NCI-H510A treated with DMSO at 0.1 percent for 48 hours (cell line): Measurements from ENCODE around the gene PRKN.
A peak's percentile ranks its signal among the peaks of the same experiment; 100 is the strongest.

ENCODE experiments used
- DNase-seq: peaks from one replicate; lab custom pipeline; 2025; lab: John Stamatoyannopoulos, UW

Gene PRKN

DNA sequence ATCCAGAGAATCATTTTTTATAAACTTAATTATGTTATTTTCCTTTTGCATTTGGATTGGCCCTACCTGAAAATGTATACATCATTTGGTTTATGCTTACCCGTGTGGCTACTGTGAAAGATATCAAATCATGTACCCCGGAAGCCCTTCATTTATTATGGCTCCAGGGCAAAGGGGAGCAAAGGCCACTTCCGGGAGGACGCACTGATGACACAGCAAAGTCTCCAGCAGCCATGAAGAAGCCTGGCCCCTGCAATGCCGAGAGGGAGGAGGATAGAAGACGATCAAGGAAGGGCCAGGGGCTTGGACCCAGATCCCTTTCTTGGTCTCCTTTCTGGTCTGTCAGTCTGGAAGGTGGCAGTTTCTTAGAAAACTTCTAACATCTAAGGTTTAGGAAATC lies 1073.4 kb downstream of the PRKN start:
- DNase-seq = no peak

- DNase-seq = no peak
Measured at GRCh38 chr6:161651949-161652348, 1075.6 kb downstream of the PRKN start.

- no peak for DNase-seq
Measured at GRCh38 chr6:161649841-161650240, 1077.7 kb downstream of the PRKN start.

DNA sequence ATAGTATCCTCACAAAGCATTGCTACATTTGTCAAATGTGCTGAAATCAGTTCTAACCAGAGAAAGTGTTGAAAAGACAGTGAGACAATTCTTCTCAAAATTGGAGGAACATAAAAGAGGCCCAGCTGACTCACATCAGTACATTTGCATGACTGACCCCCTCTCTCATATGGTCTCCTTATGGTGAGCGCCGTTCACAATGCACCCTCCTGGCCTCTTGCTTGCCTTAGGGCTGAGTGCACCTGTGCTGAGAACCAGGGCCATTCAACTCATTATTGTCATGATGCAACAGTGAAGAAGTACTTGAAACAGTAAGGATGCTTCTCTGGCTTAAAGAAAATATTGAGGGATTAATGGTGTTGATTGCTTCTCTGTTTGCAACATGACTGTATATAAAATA lies 1078.5 kb downstream of the PRKN start:
- no peak for DNase-seq

GRCh38 chr6:161647234-161647633 lies 1080.3 kb downstream of the PRKN start:
- DNase-seq = no peak

- no peak for DNase-seq
Measured at GRCh38 chr6:161644521-161644920, 1083.0 kb downstream of the PRKN start.

DNA sequence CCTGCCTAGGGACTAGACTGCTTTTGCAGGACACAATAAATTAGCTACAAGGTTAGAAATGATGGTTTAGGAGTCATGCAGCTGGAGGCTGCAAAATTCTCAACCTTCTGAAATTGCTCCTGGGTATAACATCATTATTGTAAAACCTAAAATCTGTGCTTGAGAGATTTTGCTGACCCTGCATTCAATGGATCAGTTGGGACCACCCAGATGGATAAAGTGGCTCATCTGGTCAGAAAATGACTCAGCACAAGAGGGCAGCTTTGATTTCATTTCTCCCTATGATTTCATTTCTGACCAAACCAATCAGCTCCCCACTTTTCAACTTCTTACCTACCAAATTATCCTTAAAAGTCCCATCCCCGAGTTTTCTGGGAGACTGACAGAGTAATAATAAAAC lies 1086.4 kb downstream of the PRKN start:
- DNase-seq = no peak

DNA sequence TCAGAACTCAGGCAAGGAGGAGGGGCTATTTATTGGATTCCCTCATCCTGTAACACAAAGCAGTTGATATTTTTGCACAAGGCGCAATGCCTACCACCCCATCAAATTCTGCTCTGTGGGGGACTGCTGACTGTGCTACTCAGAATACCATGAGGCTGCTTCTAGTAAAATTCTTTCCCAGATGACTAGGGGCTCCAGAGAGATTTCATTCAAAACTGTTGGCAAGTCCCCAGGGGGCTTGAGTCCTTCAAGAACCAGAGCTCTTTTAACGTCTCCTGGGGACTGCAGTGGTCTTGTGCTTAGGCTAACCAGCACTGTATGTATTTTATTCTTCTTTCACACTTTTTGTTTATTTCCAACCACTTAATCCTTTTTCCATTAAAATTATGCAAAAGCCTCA lies 1087.8 kb downstream of the PRKN start:
- no peak for DNase-seq

DNA sequence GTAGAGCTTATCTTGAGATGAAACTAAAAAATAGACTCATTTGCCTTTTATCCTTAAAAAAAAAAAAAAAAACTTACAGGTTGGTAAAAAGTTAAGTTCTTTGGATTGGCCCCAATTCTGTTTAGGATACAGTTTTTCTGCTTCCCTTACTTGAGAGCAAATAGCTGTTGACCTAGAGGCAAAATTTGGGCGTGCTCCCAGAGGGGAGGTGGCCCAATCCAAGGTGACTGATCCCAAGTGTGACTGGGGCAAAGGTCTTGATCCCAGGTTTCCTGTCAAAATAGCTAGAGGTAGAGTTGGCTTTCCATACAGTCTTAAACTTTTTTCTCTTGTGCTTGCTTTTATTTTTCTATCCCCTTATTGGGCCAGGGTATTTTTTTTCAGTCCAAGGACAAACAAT lies 1089.9 kb downstream of the PRKN start:
- no peak for DNase-seq

DNA sequence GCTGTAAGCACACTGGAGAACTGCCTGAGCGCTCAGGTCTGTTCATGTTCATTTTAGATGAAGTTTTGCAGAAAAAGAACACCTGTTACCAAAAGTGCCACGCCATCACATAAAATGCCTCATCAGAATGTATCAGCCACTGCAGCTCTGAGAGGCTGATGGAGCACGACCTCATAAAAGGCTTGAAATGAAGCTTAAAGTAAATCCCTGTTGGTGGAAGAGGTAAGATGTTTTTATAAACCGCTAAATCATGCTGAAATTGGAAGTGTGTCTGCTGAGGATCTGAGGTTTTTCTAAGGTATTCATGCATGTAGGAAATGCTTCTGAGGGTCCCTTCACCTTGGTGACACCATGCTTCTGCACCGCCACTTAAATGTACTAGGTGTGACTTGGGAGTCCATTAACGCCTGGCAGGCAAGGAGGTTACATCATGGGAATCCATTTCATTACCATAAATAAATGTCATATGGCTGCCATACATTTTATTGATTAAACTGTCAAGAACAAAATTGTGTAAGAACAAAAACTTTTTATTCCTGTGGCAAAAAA lies 1090.6 kb downstream of the PRKN start:
- DNase-seq = no peak

DNA sequence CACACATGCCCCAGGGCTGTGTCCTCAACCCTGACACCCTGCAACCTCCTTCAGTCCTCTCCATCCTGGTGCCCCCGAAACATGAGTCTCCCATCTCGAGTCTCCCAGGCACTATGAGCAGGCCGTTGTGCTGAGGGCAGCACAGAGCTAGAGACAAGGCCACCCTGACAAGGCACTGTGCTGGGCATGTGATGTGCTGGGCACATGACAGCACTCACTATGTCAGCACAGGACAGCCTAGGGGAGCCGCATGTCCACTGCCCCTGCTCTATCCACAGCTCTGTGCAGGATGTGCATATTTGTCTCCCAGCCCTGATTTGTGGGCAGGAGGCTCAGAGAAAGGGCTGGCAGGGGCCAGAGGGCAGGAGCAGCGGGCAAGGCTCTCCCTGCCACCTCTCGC lies 1091.6 kb downstream of the PRKN start:
- DNase-seq = no peak

DNA sequence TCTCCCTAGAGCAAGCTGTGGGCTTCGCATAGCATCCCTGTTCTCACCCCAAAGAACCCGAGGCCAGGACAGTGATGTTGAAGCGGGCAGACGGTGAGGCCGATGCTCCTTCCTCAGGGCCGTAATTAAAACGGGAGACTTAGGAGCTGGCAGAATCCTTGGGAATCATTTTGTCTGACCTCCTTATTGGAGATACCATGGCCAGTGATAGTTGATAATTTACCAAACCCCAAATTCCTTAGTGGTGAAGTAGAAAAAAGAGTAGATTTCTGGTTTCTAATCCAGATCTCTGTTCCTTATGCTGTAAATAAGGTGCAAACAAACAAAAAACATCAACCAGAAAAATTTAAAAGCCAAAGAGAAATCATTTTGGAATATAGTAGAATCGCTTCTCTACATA lies 1092.7 kb downstream of the PRKN start:
- no peak for DNase-seq

GRCh38 chr6:161631676-161632194 lies 1095.8 kb downstream of the PRKN start:
- no peak for DNase-seq

GRCh38 chr6:161630674-161631073 lies 1096.9 kb downstream of the PRKN start:
- DNase-seq = no peak

- DNase-seq = no peak
Measured at GRCh38 chr6:161626132-161626676, 1101.4 kb downstream of the PRKN start.

- no peak for DNase-seq
Measured at GRCh38 chr6:161624111-161624510, 1103.5 kb downstream of the PRKN start.

DNA sequence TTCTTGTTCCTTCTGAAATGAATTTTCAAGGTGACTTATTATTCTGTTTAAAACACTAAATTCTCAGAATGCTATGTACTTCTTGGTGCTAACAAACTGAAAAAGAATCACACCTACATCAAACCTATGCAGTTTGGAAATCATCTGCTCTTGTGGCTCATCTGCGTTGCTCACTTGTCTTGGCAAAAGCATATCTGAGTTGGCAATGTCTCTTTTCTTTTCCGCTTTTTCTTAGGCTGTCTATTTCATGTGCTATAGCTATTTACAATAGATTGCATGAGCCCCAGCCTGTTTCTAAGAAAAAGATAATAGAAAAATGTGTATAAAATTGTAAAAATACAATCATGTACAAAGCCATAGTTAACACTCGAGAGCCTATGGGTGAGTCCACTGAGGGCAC lies 1104.8 kb downstream of the PRKN start:
- DNase-seq = no peak

DNA sequence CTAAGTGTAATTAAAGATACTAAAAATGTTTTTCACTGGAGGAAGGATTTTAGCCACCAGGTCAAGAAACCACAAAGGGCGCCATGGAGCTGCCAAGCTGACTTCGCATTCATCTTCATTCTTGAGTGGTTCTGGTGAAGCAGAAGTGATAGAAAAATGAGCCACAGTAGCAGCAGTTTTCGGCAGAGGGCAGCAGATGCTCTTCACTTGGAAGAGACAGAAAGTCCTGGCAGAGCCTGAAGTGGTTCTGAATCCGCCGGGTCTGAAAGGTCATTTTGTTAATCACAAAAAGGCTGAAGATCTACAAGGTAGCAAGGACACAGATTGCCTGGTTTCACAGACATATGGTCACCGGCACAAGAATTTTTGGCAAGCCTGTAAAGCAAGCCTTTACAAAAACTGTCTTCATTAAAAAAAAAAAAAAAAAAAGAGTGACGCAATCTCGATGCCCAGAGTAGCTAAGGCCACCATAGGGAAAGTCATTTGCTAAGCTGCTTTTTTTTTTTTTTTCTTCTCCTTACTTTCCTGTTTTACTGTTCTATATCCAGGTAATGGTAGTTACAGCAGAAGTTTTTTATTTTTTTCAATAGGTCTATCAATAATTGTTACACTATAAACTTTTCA lies 1108.6 kb downstream of the PRKN start:
- DNase-seq = peak; percentile 18

GRCh38 chr6:161613711-161614110 lies 1113.9 kb downstream of the PRKN start:
- DNase-seq = no peak

GRCh38 chr6:161608771-161609170 lies 1118.8 kb downstream of the PRKN start:
- no peak for DNase-seq

DNA sequence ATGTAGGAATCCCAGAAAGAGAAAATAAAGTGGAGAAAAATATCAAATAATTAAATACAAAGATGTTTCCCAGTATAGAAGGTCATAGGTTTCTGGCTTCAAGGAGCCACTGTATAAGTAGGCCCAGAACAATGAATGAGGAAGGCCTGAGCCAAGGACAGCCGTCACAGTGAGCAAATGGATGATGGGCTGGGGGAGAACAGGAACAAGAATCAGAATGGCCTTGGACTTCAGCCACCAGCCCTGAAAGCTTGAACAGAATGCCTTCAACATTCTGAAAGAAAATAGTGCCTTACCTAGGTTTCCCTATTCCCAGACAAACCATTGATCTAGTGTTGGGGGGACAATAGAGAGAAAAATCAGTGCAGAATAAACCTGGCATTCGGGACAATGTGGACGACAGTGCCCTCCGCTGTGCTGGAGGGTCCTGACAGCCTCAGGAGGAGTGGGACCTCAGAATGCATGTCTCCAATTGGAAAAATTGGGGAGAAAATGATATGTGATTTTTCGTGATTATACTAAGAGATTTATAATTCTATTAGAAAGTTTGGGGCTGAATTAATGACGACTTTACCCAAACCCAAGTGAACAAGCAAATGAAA lies 1119.8 kb downstream of the PRKN start:
- no peak for DNase-seq

GRCh38 chr6:161602359-161602758 lies 1125.2 kb downstream of the PRKN start:
- DNase-seq = no peak

- DNase-seq = no peak
Measured at GRCh38 chr6:161598896-161599295, 1128.7 kb downstream of the PRKN start.
